VCaP (cell line): ENCODE data around the gene CCNDBP1.
"Not testable (repeated sequence)": the region's sequence is repeated elsewhere in the genome, so short reads cannot be mapped to it uniquely, and the experiment has no call there.

Experiments used
- H3K27ac ChIP-seq: fragments of 450-650 bp; 2 replicates; pipeline ENCODE4 v1.5.1; 2017
- CTCF ChIP-seq: fragments of 450-650 bp; conservative IDR thresholded peaks from 2 replicates; pipeline ENCODE4 v1.5.1; 2017; ENCODE audit warnings: mild to moderate bottlenecking, moderate library complexity

CCNDBP1 gene

GRCh38 chr15:43187544-43188155, 2.4 kb downstream of the CCNDBP1 start:
- H3K27ac ChIP-seq, result no peak overlapping the region
- TF ChIP-seq CTCF, result peak; percentile 77

- H3K27ac ChIP-seq, result peak overlapping the region; percentile 43; the same call in 1 of the 2 replicates
- TF ChIP-seq CTCF, result no peak
These were observed 4.1 kb downstream of the CCNDBP1 start for GRCh38 chr15:43189296-43189695.

GRCh38 chr15:43190178-43190577, 5.0 kb downstream of the CCNDBP1 start:
- H3K27ac ChIP-seq, result peak overlapping the region; percentile 43
- TF ChIP-seq CTCF, result no peak

- no peak overlapping the region for H3K27ac ChIP-seq
- TF ChIP-seq CTCF, result no peak
These were observed 8.5 kb downstream of the CCNDBP1 start for GRCh38 chr15:43193710-43194109.

- no peak for TF ChIP-seq CTCF
- no peak overlapping the region for H3K27ac ChIP-seq
These were observed 9.6 kb downstream of the CCNDBP1 start for GRCh38 chr15:43194795-43195194.

GRCh38 chr15:43196760-43197548, 11.8 kb downstream of the CCNDBP1 start:
- H3K27ac ChIP-seq, result no peak overlapping the region
- TF ChIP-seq CTCF, result no peak

GRCh38 chr15:43197773-43198172, 12.6 kb downstream of the CCNDBP1 start:
- H3K27ac ChIP-seq, result not testable (repeated sequence)

GRCh38 chr15:43198556-43198955, 13.4 kb downstream of the CCNDBP1 start:
- not testable (repeated sequence) for H3K27ac ChIP-seq
